Osteocyte (in vitro differentiated cells): ENCODE measurements around the gene ZMYM1. TPM values are rescaled to one million over a fixed set of nuclear protein-coding genes. Genes with fewer than 3 reads are reported as not detected.

ENCODE experiments used
- DNase-seq: peaks from one replicate; pipeline ENCODE4 v3.0.0; 2021; ENCODE audit warnings: mixed read lengths; ENCODE audit not compliant: unreplicated experiment; ENCODE audit errors: extremely low spot score
- H3K27ac Mint-ChIP-seq: one replicate; pipeline ENCODE4 v1.8.0; 2021; ENCODE audit warnings: mild to moderate bottlenecking, mixed read lengths; ENCODE audit not compliant: unreplicated experiment
- H3K27me3 Mint-ChIP-seq: one replicate; pipeline ENCODE4 v1.8.0; 2021; ENCODE audit warnings: mixed read lengths; ENCODE audit not compliant: unreplicated experiment
- H3K36me3 Mint-ChIP-seq: one replicate; pipeline ENCODE4 v1.8.0; 2021; ENCODE audit warnings: mixed read lengths; ENCODE audit not compliant: unreplicated experiment
- H3K4me1 Mint-ChIP-seq: one replicate; pipeline ENCODE4 v1.8.0; 2021; ENCODE audit warnings: mixed read lengths; ENCODE audit not compliant: unreplicated experiment
- H3K4me3 Mint-ChIP-seq: one replicate; pipeline ENCODE4 v1.8.0; 2021; ENCODE audit warnings: mild to moderate bottlenecking, moderate library complexity, mixed read lengths; ENCODE audit not compliant: unreplicated experiment
- H3K9me3 Mint-ChIP-seq: one replicate; pipeline ENCODE4 v1.8.0; 2021; ENCODE audit warnings: mixed read lengths; ENCODE audit not compliant: unreplicated experiment
- total RNA-seq: library from RNA; stranded (reverse); gene quantifications from 2 replicates; pipeline ENCODE4 v1.2.1, GENCODE V29; 2021
- TF ChIP-seq, protein P1 (sequence below): fragments of 200-600 bp; sonication (generic); IDR thresholded peaks from 2 replicates; pipeline ENCODE4 v1.5.0; 2021; ENCODE audit warnings: antibody characterized with exemption, mild to moderate bottlenecking, moderate library complexity

ZMYM1 gene
- total RNA-seq, 1 donor from 2014 or later, result 17.2 TPM

DNA sequence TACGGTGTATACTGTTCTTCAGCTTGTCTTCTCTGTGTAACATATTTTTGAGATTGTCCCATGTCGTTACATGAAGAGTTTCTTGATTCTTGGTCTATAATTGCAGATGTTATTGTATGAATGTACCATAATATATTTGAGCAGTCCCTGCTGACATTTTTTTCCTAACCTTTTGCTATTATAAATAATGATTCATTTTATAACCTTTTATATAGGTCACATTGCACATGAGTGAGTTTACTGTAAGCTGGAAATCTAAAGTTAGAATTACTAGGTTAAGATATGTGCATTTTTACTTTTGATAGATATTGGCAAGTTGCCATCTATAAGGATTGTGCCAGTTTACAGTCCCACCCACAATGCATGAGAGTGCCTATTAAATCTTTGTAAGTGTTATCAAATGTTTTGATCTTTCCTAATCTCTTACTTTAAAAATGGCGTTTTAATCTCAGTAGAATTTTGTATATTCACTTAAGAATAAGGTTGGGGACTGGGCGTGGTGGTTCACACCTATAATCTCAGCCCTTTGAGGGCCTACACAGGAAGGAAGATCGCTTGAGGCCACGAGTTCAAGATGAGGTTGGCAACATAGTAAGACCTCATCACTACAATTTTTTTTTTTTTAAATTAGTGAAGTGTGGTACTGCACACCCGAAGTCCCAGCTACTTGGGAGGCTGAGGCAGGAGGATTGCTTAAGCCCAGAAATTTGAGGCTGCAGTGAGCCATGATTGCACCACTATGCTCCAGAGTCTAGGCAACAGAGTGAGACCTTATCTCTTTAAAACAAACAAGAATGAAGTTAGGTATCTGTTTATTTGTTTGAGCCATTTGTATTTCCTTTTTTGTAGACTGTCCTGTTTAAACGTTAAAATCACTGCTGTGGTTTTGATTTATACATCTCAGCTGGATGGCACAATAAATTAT, 36.5 kb downstream of the ZMYM1 start:
- Mint-ChIP-seq H3K4me1 (peaks cover 31% of the 10 kb centered on the region), H3K4me3 (no peak overlapping the region), H3K36me3 (peaks cover 14% of the 10 kb centered on the region), H3K9me3 (no peaks in the 10 kb centered on the region), H3K27ac (peak overlapping the region; percentile 54), H3K27me3 (no peaks in the 10 kb centered on the region)
- DNase-seq, result no peak
- TF ChIP-seq, protein P1, sequence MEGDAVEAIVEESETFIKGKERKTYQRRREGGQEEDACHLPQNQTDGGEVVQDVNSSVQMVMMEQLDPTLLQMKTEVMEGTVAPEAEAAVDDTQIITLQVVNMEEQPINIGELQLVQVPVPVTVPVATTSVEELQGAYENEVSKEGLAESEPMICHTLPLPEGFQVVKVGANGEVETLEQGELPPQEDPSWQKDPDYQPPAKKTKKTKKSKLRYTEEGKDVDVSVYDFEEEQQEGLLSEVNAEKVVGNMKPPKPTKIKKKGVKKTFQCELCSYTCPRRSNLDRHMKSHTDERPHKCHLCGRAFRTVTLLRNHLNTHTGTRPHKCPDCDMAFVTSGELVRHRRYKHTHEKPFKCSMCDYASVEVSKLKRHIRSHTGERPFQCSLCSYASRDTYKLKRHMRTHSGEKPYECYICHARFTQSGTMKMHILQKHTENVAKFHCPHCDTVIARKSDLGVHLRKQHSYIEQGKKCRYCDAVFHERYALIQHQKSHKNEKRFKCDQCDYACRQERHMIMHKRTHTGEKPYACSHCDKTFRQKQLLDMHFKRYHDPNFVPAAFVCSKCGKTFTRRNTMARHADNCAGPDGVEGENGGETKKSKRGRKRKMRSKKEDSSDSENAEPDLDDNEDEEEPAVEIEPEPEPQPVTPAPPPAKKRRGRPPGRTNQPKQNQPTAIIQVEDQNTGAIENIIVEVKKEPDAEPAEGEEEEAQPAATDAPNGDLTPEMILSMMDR, result no peak

DNA sequence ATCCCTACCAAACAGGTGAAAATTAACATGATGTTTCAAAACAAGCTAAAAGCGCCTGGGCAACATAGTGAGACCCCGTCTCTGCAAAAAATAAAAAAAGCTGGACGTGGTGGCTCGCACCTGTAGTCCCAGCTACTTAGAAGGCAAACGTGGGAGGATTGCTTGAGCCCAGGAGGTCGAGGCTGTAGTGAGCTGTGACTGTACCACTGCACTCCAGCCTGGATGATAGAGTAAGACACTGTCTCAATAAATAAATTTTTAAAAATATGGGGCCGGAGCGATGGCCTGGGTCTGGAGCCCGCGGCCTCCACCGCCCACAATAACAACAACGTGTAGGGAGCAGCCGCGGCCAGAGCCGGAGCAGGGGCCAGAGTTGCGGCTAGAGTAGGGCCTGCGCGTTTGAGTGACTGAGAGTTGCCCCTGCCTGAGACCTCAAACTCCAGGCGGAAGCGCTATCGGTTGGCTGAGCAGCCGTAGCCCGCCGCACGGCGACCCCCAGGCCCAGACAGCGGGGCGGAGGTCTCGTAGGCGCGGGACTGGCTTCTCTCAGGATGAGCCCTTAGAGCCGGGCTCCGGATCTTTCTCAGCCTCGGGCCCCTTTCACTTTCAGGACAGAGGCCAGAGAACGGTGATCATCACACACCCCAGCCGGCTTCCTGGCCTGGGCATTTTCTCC, 41.4 kb downstream of the ZMYM1 start:
- DNase-seq, result no peak
- Mint-ChIP-seq H3K27ac (no peak overlapping the region), H3K4me3 (no peak overlapping the region), H3K9me3 (peaks cover 3% of the 10 kb centered on the region), H3K36me3 (peaks cover 2% of the 10 kb centered on the region), H3K27me3 (no peaks in the 10 kb centered on the region), H3K4me1 (peaks cover 6% of the 10 kb centered on the region)
- TF ChIP-seq, protein P1, result no peak

DNA sequence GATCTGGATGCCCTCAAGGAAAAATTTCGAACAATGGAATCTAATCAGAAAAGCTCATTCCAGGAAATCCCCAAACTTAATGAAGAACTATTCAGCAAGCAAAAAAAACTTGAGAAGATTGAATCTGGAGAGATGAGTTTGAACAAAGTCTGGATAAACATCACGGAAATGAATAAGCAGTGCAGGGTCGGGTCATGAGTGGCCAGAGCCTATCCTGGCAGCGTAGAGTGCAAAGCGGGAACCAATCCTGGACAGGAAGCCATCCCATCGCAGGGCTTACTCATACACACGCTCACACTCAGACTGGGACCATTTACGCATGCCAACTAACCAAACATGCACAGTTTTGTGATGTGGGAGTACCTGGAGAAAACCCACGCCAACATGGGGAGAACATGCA, 43.1 kb downstream of the ZMYM1 start:
- no peaks in the 10 kb centered on the region for H3K4me1 Mint-ChIP-seq
- H3K27ac Mint-ChIP-seq, result no peak overlapping the region
- peaks cover 3% of the 10 kb centered on the region for H3K9me3 Mint-ChIP-seq
- DNase-seq, result no peak
- H3K36me3 Mint-ChIP-seq, result peaks cover 2% of the 10 kb centered on the region
- no peak overlapping the region for H3K4me3 Mint-ChIP-seq
- H3K27me3 Mint-ChIP-seq, result no peaks in the 10 kb centered on the region
- TF ChIP-seq, protein P1, result no peak

DNA sequence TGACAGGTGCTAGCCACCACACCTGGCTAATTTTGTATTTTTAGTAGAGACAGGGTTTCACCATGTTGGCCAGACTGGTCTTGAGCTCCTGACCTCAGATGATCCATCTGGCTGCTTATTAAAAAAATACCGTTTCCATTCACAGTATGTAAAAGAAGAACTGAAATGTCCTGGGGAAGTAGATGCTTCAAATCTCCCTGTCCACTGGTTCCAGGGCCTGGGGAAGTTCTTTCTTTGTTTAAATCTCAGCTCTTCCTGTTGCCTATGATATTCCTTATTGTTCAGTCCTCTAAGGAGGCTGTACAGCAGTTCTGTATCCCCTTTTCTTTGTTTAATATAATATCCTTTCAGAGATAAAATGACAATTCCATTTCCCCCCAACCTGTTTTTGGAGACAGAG, 47.4 kb downstream of the ZMYM1 start:
- peaks cover 3% of the 10 kb centered on the region for H3K9me3 Mint-ChIP-seq

More for the DNA sequence above, 47.4 kb downstream of the ZMYM1 start:
- Mint-ChIP-seq H3K4me3 (no peak overlapping the region), H3K27ac (no peak overlapping the region), H3K4me1 (no peaks in the 10 kb centered on the region), H3K27me3 (no peaks in the 10 kb centered on the region), H3K36me3 (no peaks in the 10 kb centered on the region)
- DNase-seq, result no peak
- TF ChIP-seq, protein P1, result no peak
